GM19455 (cell line): ENCODE results near the gene KLF16.
"Not testable (repeated sequence)": the region's sequence is repeated elsewhere in the genome, so short reads cannot be mapped to it uniquely, and the experiment has no call there.

Experiments
- ATAC-seq: cut with Tn5 transposase; IDR thresholded peaks from one replicate; pipeline ENCODE4 v1.9.1; 2021; ENCODE audit not compliant: unreplicated experiment

The KLF16 gene

GRCh38 chr19:1884719-1885334 is 21.4 kb upstream of the KLF16 start:
- peak; percentile 9 for ATAC-seq

GRCh38 chr19:1884291-1884718 is 20.9 kb upstream of the KLF16 start:
- ATAC-seq, result no peak

- no peak for ATAC-seq
Measured at GRCh38 chr19:1883784-1884183, 20.4 kb upstream of the KLF16 start.

- ATAC-seq, result no peak
Measured at GRCh38 chr19:1882786-1883692, 19.7 kb upstream of the KLF16 start.

GRCh38 chr19:1882089-1882785 is 18.9 kb upstream of the KLF16 start:
- ATAC-seq, result no peak

GRCh38 chr19:1881393-1882088 is 18.2 kb upstream of the KLF16 start:
- not testable (repeated sequence) for ATAC-seq

GRCh38 chr19:1880611-1881392 is 17.4 kb upstream of the KLF16 start:
- ATAC-seq, result no peak

GRCh38 chr19:1879982-1880381 is 16.6 kb upstream of the KLF16 start:
- ATAC-seq, result not testable (repeated sequence)

- not testable (repeated sequence) for ATAC-seq
Measured at GRCh38 chr19:1878583-1878982, 15.2 kb upstream of the KLF16 start.

- not testable (repeated sequence) for ATAC-seq
Measured at GRCh38 chr19:1877280-1877660, 13.9 kb upstream of the KLF16 start.

GRCh38 chr19:1876496-1877279 is 13.3 kb upstream of the KLF16 start:
- ATAC-seq, result not testable (repeated sequence)

GRCh38 chr19:1875646-1876495 is 12.5 kb upstream of the KLF16 start:
- peak; percentile 83 for ATAC-seq

- not testable (repeated sequence) for ATAC-seq
Measured at GRCh38 chr19:1875265-1875645, 11.9 kb upstream of the KLF16 start.

- ATAC-seq, result no peak
Measured at GRCh38 chr19:1874554-1875185, 11.3 kb upstream of the KLF16 start.

- ATAC-seq, result no peak
Measured at GRCh38 chr19:1873524-1874473, 10.4 kb upstream of the KLF16 start.

- ATAC-seq, result no peak
Measured at GRCh38 chr19:1872807-1873523, 9.6 kb upstream of the KLF16 start.
